K562 (cell line): Measurements from ENCODE around the gene NRF1.

Experiments used
- CBX5 ChIP-seq: IDR thresholded peaks from 2 replicates; pipeline ENCODE4 v1.6.1; 2014; ENCODE audit warnings: low read depth, borderline replicate concordance
- CEBPB ChIP-seq: fragments of 450-650 bp; IDR thresholded peaks from 2 replicates; pipeline ENCODE4 v1.6.1; 2016; ENCODE audit warnings: missing genetic modification characterization, missing compliant biosample characterization
- HNRNPL ChIP-seq: fragments of 200-400 bp; formaldehyde crosslinking; IDR thresholded peaks from 2 replicates; pipeline ENCODE4 v1.6.1; 2017; ENCODE audit warnings: low read depth, mild to moderate bottlenecking, low read length
- POLR2A ChIP-seq: fragments of 450-650 bp; conservative IDR thresholded peaks from 2 replicates; pipeline ENCODE4 v1.6.1; 2016
- RBBP5 ChIP-seq: fragments of 200-600 bp; sonication (generic); IDR thresholded peaks from 2 replicates; pipeline ENCODE4 v1.6.1; 2012; ENCODE audit warnings: borderline replicate concordance, mild to moderate bottlenecking, low read length, control low read depth, inconsistent platforms; ENCODE audit not compliant: insufficient read depth, poor library complexity, severe bottlenecking
- ZNF830 ChIP-seq: fragments of 250-450 bp; sonication (Bioruptor Pico); IDR thresholded peaks from 2 replicates; pipeline ENCODE4 v1.5.0; 2021; ENCODE audit warnings: mild to moderate bottlenecking
- TF ChIP-seq, protein P1 (sequence below), 3 experiments: IDR thresholded peaks in 2 of 3; conservative IDR thresholded peaks in 1 of 3; 2 replicates each; pipeline ENCODE4 v1.5.1; 2011 to 2012; ENCODE audit warnings: low read length in 3 of 3, mild to moderate bottlenecking in 3 of 3, control low read depth in 2 of 3, improper control_type of control experiment in 1 of 3, inconsistent platforms in 1 of 3, low read depth in 1 of 3, mixed read lengths in 1 of 3, moderate library complexity in 1 of 3; ENCODE audit not compliant: insufficient read depth in 2 of 3
- TF ChIP-seq, protein P2 (sequence below): IDR thresholded peaks from 3 replicates; pipeline ENCODE4 v1.6.1; 2011; ENCODE audit warnings: borderline replicate concordance, mild to moderate bottlenecking; ENCODE audit not compliant: insufficient read length, insufficient read depth
- TF ChIP-seq, protein P3 (sequence below): sonication (generic); formaldehyde crosslinking; IDR thresholded peaks from 2 replicates; pipeline ENCODE4 v1.8.0; 2022; ENCODE audit warnings: mild to moderate bottlenecking, missing genetic modification reagents

DNA sequence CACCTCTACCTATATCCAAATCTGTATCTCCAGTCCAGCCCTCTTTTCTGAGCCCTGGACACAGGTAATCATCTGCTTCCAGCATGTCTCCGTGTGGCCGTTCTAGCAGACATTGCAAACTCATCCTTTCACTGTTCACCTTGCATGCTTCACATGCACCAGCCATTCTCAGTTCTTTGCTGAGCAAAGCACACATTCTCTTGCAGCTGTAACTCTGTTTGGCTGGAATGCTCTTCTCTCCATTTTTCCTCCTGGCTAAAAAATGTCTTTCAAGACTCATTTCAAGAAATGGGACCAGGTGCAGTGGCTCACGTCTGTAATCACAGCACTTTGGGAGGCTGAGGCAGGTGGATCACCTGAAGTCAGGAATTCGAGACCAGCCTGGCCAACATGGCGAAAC is 40.3 kb upstream of the NRF1 start:
- TF ChIP-seq, protein P1, sequence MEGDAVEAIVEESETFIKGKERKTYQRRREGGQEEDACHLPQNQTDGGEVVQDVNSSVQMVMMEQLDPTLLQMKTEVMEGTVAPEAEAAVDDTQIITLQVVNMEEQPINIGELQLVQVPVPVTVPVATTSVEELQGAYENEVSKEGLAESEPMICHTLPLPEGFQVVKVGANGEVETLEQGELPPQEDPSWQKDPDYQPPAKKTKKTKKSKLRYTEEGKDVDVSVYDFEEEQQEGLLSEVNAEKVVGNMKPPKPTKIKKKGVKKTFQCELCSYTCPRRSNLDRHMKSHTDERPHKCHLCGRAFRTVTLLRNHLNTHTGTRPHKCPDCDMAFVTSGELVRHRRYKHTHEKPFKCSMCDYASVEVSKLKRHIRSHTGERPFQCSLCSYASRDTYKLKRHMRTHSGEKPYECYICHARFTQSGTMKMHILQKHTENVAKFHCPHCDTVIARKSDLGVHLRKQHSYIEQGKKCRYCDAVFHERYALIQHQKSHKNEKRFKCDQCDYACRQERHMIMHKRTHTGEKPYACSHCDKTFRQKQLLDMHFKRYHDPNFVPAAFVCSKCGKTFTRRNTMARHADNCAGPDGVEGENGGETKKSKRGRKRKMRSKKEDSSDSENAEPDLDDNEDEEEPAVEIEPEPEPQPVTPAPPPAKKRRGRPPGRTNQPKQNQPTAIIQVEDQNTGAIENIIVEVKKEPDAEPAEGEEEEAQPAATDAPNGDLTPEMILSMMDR (IDR thresholded peaks at IDR 0.05 in 2 of 3, conservative IDR thresholded peaks at IDR 0.05 in 1 of 3; ENCODE audit: insufficient read depth in 2 of 3, low read depth in 1 of 3, low read length in 3 of 3), result no peak
- TF ChIP-seq ZNF830 (CRISPR knock-in tag), result no peak
- no peak for TF ChIP-seq HNRNPL
- TF ChIP-seq CEBPB, result no peak
- no peak for TF ChIP-seq RBBP5
- TF ChIP-seq, protein P2, sequence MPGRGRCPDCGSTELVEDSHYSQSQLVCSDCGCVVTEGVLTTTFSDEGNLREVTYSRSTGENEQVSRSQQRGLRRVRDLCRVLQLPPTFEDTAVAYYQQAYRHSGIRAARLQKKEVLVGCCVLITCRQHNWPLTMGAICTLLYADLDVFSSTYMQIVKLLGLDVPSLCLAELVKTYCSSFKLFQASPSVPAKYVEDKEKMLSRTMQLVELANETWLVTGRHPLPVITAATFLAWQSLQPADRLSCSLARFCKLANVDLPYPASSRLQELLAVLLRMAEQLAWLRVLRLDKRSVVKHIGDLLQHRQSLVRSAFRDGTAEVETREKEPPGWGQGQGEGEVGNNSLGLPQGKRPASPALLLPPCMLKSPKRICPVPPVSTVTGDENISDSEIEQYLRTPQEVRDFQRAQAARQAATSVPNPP, result no peak
- TF ChIP-seq CBX5, result no peak
- TF ChIP-seq POLR2A, result no peak
- TF ChIP-seq, protein P3, sequence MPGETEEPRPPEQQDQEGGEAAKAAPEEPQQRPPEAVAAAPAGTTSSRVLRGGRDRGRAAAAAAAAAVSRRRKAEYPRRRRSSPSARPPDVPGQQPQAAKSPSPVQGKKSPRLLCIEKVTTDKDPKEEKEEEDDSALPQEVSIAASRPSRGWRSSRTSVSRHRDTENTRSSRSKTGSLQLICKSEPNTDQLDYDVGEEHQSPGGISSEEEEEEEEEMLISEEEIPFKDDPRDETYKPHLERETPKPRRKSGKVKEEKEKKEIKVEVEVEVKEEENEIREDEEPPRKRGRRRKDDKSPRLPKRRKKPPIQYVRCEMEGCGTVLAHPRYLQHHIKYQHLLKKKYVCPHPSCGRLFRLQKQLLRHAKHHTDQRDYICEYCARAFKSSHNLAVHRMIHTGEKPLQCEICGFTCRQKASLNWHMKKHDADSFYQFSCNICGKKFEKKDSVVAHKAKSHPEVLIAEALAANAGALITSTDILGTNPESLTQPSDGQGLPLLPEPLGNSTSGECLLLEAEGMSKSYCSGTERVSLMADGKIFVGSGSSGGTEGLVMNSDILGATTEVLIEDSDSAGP, result no peak
